GM19463 (cell line): ENCODE results near the gene GZMM.

ENCODE experiments used
- ATAC-seq: cut with Tn5 transposase; IDR thresholded peaks from one replicate; pipeline ENCODE4 v1.9.1; 2021; ENCODE audit warnings: mild to moderate bottlenecking, moderate library complexity; ENCODE audit not compliant: unreplicated experiment

Gene GZMM

DNA sequence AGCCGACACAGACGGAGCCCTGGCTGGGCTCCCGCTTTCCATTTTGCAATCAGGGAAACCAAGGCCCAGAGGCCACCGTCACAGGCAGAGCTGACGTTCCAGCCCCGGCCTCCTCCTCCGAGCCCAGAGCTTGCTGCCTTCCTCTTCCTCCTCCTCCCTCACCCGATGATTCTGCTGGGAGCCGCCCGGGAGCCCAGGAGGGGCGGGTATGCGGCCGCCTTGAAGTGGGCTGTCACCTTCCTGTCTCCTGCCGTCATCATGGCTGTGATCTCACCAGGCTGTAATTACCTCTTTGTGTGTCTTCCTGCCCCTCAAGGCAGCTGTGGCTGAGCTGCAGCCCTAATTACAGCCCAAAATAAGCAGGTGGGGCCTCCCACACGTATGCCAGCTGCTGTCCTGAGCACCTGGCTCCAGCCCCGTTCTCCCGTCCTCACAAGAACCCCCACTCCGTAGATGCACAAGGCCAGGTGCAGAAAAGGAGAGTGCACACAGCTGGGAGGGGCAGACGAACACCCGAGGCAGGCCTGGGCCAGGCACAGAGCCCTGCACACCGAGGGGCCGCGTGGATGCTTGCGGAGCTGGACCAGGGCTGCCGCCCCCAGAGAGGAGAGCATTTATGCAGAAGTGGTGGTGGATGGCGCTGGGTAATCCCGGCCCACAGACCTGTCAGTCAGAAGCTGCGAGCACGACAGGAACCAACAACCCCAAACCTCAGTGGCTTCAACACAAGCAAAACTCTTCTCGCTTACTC, 32.6 kb upstream of the GZMM start:
- ATAC-seq = no peak

- ATAC-seq = no peak
Measured at GRCh38 chr19:512547-513365, 31.1 kb upstream of the GZMM start.

- no peak for ATAC-seq
Measured at GRCh38 chr19:513368-514165, 30.3 kb upstream of the GZMM start.

DNA sequence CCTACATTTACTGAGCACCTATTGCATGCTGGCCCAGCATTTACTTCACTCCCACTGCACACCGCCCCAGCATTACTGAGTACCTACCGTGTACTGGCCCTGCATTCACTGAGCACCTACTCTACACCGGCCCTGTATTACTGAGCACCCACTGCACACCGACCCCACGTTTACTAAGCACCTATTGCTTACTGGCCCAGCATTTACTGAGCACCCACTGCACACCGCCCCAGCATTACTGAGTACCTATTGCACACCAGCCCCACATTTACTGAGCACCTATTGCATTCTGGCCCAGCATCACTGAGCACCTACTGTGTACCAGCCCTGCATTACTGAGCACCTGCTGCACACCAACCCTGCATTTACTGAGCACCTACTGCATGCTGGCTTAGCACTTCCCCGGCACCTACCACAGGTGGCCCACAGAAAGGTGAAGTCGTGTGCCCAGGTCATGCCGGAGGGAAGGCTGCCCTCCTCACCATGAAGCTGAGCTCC, 29.6 kb upstream of the GZMM start:
- ATAC-seq = no peak

GRCh38 chr19:517721-518597, 25.9 kb upstream of the GZMM start:
- ATAC-seq = no peak

DNA sequence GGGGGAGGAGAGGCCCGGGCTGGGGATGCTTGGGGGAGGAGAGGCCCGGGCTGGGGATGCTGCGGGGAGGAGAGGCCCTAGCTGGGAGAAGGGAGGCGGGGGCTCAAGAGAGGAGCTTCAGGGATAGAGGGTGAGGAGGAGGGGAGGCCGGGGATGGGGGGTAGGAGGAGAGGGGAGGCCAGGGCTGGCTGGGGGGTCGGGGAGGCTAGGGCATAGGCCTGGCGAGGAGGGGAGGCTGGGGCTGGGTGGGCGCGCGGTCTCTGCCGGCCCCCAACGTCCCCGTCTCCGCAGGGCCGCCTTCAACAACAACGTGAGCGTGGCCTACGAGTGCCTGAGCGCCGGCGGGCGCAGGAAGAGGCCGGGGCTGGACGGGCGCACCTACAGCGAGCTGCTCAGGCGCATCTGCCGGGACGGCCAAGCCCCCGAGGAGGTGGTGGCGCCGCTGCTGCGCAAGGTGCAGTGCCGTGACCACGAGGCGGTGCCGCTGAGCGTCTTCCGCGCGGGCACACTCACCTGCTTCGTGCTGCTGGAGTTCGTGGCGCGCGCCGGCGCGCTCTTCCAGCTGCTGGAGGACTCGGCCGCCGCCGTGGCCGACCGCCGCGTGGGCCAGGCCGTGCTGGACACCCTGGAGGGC, 25.1 kb upstream of the GZMM start:
- no peak for ATAC-seq

- no peak for ATAC-seq
Measured at GRCh38 chr19:519449-519865, 24.4 kb upstream of the GZMM start.

DNA sequence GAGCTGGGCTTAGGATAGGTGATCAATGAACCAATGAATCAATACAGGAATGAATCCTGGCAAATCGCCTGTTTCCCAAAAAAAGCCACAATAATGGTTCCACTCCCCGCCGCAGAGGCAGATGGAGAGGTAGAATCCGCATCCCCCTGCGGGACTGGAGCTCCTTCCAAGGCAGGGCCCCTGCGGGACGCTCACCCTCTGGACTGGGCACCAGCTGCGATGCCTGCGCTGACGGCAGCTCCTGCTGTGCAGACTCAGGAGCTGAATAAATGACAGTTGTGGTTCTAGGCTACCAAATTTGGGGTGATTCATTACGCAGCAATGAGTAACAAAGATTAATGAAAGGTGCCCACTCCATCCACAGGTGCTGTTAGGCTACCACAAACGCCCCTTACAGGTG, 21.1 kb upstream of the GZMM start:
- ATAC-seq = no peak

DNA sequence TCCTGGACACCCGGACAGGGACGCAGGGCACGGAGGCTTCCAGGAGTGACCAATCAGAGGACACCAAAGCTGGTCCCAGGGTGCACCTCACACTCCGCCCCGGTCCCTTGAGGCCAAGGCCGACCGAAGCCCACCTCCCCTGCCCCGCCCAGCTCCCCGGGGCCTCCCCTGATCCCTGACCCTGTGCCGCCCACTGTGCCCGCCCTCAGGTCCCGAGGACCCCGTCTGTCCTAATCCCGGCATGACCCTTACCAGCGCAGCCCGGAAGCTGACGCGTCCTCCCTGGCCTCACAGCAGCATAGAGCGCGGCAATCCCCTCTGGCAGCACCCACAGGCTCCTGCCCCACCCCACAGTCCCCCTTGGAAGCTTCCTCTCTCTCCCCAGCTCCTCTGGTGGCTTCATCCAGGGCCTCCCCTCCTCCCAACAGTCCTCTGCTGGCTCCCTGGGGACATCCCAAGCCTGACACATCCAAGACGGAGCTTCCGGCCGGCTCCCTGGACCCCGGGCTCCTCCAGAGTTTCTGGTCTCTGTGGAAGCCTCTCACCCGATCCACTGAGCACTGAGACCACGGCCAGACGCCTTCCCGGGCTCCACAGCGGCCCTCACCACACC, 19.7 kb upstream of the GZMM start:
- no peak for ATAC-seq

DNA sequence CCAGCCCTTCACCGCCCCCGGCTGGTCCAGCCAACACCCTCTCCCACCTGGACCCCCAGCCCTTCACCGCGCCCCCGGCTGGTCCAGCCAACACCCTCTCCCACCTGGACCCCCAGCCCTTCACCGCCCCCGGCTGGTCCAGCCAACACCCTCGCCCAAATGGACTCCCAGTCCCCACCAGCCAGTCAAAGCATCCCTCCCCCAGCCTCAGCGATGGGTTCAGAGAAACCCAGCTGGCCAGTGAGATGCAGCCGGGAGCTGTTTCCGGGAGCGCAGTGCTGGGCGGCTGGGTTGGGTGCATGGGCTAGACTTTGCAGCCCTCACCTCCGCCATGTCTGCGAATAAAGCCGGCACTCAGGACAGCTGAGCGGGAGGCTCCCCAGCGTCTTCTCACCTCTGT, 18.8 kb upstream of the GZMM start:
- ATAC-seq = no peak

- ATAC-seq = no peak
Measured at GRCh38 chr19:525857-526419, 17.9 kb upstream of the GZMM start.

DNA sequence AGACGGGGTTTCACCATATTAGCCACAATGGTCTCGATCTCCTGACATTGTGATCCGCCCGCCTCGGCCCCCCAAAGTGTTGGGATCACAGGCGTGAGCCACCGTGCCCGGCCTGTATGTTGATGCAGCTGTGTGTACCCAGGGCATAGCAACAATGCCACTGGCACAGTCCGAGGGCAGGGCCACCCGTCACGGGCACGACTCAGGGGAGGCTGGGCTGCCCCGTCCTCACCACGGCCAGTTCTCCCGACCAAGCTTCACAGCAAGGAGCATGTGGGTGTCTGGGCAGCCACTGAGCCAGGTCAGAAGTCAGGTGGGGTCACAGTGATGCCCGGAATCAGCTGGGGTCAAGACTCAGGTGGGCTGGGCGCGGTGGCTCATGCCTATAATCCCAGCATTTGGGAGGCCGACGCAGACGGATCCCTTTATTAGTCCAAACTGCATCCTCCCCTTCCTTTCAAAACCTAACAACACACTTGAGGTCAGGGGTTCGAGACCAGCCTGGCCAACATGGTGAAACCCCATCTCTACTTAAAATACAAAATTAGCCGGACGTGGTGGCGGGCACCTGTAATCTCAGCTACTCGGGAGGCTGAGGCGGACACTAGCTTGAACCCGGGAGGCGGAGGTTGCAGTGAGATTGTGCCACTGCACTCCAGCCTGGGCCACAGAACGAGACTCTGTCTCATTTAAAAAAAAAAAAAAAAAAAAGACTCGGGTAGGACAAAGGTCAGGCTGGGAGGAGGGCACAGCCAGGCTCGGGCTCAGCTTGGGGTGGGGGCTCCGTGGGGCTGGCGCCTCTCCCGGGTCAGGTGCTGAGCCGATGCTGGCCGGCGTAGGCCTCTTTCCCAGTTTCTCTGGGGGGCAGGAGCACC, 13.5 kb upstream of the GZMM start:
- ATAC-seq = no peak

- ATAC-seq = peak; percentile 62
Measured at GRCh38 chr19:531009-531752, 12.7 kb upstream of the GZMM start.

GRCh38 chr19:531753-532560, 11.9 kb upstream of the GZMM start, which contains the start of gene CDC34:
Gene CDC34 (plus strand): TSS chr19:531760. CDS start chr19:531932, 172 bp downstream.
- peak; percentile 30 for ATAC-seq

DNA sequence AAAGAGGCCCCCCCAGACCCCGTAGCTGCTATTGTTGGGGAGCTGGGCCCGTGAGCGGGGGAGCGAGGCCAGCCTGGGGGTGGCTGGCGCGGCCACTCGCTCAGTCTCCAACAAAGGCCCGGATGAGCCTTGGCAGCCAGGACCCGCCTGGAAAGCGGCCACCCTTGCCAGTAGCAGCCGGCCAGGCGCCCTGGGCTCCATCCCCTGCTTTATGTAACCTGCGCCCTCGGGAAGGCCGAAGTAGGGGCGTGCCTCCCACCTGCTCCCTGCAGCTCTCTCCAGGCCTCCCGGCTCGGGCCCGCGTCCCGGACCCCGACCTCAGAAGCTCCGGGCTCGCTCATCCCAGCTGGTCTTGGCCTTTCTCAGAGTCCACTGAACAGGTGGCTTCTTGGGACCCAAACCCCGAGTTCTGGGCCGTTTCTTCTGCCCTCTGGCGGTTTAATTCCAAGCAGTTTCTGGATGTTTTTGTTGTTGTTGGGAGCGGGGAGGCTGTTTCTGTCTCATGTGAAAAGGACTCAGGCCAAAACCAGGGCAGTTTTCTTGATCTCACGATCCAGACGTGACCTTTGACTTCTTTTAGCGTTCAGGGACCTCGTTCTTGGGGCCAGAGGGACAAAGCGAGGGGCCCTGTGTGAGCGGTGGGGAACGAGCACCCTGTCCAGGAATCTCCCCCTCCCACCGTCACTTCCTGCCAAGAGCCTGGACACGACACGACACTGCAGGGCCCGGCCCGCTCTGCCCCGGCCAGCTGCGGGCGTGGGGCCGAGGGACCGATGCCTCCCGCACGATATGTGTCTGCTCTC, 11.1 kb upstream of the GZMM start:
- no peak for ATAC-seq
